HK-2 (cell line): Measurements from ENCODE around the gene ALK.

Experiments
- DNase-seq: peaks from one replicate; pipeline ENCODE4 v3.0.0-alpha.2; 2018; ENCODE audit not compliant: unreplicated experiment

ALK gene

DNA sequence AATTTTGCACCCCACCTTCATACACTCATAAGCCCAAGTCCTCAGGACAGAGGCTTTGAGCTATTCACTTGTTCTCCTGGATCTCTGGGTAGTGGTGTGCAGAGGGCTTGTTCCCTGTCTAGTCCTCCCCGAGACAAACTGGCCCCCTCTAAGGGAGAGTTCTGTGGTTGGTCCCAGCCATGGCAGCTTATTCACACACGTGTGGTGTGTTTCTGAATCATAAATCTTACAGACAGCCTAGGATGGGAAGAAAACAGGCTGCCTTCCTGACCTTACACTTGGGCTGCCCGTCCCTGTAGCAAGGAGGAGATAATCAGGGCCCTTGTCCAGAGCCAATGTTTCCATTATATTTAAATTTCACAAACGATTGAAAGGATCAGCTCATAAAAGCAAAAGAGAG lies 551.2 kb downstream of the ALK start:
- DNase-seq = no peak

DNA sequence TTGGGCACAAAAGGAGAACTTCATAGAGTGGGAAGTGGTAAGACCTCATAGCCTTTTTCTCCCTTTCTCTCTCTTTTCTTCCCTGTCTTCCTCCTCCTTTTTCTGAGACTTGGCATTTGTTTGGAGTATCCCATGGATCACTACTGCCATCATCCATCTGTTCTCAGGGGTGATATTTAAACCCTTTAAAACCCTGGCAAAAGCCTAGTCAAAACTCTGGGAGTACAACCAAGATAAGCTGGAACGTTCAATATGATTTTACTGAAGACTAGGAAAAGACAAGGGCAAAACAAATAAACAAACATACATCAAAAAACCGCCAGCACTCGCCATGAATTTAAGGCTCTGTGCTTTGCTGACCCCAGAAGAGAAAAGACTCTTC lies 552.7 kb downstream of the ALK start:
- no peak for DNase-seq

DNA sequence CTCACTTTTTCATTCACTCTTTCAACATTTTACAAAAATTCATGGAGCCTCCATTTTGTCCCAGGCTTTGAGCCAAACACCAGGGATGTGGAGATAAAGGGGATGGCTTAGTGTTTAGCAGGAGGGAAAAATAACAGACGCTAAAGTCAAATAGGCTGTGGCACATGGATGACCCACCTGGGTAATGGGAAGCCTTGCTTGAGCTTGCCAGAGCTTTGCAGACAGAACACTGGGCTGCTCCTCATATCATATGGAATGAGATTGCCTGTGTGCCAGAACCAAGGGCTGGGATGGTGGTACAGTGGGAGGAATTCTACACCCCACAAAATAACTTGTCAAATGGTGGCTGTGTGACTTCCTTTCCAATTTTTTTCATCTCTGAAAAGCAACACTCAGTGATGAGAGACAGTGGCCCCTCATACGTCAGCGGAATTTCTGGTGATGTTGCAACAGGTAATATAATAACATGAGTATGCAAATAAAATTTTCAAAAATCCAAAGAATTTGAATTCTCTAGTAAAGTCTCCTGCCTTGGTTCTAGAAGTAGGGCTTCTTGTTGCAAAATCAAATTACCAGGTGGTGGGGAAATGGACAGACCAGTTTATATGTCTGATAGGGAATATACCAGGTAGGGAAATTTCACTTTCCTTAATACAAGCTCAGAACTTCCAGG lies 553.3 kb downstream of the ALK start:
- no peak for DNase-seq

DNA sequence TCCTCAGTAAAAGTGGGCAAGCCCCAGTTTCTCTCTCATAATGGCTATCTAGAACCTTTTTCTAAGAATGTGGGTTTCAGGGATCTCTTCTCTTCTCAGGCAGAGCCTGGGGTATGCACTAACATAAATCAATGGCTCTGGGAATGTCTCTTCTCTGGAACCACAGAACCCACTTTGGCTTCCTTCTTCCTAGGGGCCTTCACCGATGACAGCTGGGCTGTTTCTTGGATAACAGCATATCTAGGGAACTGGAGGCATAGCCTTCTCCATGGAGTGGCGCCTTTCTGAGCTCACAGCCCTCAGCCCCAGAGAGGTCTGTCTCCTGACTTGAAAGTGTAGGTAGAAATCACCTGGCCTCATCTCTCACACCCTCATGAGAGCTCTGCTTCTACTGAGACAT lies 558.3 kb downstream of the ALK start:
- DNase-seq = no peak

DNA sequence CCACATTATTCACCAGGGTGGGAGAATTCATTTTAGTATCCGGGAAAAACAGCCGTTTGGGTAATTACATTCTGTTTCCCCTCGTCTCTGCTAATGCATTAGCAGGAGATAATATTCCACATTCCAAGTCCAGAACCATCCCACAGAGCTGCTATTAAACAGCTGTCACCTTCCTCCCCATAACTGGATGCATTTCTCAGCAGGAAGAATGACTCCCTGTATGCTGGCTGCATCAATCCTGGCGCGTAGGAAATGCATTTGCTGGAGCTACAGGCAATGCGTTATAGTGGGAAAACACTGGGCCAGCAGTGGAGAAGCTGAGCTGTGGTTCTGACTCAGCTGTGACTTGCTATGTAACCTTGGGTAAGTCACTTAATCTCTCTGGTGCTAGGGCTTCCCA lies 560.2 kb downstream of the ALK start:
- DNase-seq = no peak

DNA sequence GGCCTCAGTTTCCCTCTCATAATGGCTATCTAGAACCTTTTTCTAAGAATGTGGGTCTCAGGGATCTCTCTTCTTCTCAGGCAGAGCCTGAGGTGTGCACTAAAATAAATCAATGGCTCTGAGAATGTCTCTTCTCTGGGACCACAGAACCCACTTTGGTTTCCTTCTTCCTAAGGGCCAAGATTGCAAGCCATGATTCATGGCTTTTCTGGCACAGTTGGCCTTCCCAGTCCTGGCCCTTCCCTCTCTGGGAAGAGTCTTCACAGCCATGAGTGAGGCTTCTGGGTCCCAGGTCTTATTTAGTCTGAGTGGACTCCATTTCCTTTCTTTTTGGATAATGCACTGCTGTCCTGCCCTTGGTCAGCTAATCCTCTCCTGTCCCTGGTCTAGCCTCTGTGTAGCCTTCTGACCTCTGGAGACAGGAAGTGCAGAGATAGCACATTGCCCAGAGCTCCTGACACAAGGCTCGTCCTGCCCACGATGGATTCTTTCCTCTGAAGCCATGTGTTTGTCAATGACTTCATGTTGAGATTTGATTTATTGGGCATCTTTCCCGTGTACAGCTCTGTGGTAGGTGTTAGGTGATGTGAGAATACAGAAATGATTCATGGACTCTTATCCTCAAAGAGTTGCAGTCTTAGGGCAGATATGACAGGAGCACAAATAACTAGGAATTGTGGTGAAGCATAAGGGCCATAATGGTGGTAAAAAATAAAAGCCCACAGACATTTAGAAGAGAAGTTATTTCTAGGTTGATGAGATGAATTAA lies 561.2 kb downstream of the ALK start:
- no peak for DNase-seq

DNA sequence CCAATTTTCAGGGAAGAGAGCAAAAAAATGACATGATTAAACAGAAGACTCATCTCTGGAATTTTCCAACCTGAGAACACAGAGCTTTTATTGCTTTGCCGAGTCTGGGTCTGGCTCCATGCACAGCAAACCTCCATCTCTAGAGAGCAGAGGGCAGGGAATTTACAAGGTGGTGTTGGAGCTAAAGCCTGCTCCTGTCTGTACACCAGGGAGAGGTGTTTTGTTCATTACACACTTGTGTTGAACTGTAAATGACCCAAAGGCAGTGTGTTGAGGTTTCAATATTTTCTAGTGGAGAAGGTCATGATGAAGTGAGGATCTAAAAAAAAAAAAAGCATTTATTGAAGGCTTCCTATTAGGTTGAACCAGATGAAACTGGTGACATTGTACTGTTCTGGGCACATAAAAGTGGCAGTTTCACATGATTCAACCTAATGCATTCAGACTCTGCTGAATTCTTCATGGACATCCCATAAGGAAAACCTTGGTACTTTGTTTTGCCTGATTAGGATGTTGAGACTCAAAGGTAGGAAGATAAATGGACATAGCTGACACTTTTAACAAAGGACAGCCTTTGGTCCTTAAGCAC lies 567.9 kb downstream of the ALK start:
- DNase-seq = no peak

DNA sequence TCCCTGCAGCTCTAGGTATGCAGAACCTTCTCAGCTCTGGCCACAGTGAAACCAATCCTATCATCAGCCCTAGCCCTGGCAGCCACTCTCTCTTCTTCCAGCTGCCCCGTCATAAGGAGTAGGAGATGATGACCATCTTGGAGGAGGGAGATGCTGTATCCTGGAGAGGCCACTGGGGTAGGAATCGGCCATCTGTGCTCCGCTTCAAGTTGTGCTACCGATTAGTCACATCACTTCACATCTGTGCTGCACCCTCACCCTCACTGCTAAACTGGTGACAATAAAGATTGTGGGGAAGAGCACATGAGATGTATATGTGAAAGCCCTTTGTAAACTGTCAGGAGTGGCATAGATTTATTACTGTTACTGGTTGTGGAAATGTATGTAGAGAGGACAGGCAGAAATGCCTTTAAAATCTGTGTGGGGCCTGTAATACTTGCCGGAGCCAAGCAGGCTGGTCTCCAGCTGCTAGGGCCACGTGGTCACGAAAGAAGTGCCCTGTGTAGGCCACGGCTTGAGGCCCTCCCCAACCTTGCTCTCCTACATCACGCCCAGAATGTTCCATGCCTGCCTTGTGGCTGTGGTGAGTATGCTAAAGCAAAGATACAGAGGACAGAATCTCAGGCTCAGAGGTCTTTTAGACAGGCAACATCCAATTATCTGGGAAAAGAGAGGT lies 569.3 kb downstream of the ALK start:
- no peak for DNase-seq

DNA sequence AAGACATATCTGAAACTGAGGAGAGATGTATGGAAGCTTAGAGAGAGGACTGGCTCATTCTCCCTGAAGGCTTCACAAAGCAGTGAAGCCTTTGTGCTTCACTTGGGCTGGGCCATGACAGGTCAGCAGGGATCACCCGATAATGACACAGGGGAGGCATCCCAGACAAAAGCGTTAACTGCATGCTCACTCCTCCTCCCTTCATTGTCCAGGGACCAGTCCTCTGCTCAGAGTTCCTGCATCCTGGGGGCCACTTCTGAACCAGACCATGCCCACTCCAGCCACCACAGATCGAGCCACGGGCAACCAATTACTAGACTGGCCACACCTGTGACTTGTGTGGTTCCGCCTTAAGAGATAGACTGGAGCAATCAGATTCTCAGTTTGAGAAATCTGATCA lies 570.1 kb downstream of the ALK start:
- DNase-seq = no peak

DNA sequence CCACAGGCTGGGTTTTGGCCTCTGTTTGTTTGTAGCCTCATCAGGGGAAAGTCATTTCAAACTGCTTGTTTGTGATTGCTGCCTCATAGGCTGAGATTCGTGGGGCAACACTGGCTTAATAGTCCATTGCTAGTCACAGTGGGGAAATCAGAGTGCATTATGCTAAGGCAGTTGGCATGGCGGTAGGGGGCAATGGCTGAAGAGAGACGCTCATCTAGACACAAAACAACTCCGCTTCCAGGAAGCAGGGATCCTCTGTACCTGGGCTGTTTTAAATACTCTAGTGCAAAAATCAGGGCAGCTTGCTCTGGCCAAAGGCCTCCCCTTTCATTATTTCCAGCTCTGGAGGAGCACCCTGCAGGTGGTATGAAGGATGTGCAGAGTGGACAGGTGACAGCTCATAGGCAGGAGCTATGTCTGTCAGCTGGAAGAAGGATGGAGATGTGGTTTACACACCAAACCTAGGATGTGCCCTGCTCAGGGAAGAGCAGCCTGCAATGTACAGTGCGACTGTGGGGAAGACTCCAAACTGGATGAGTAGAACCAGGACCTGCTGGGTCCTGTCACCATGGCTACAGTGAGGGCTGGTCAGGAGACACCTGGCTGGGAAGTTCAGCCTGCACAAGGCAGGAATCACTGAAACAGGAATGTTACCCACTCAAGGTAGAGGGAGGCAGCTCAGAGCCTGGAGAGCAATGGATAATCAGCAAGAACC lies 571.9 kb downstream of the ALK start:
- DNase-seq = no peak

DNA sequence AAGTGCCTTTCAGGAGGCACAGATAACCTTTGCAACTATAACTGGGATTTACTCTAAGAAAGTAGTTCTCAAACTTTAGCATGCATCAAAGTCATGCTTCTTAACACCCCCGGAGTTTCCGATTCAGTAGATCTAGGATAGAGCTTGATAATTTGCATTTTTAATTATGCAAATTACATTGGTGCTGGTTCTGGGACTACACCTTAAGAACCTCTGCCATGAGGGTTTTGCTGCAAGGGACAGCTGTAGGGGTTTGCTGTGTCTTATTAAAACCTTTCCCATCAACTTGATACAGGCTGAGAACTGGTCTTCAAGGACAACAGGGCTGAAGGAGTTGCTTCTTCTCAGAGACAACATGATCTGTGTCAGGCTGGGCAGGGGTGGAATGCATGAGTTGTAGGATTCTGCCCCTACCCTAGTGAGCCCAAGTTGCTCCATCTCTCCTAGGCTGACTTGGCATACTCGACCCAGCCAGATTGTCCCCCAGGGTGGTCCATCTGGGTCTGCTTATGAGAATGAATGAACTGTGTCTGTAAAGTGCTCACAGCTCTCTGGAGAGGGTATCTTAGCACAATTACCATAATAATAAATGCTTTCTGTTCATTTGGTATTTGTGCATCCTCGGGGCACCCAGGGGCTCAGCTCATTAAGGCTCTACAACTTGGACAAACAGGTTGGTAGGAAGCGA lies 573.5 kb downstream of the ALK start:
- DNase-seq = no peak

DNA sequence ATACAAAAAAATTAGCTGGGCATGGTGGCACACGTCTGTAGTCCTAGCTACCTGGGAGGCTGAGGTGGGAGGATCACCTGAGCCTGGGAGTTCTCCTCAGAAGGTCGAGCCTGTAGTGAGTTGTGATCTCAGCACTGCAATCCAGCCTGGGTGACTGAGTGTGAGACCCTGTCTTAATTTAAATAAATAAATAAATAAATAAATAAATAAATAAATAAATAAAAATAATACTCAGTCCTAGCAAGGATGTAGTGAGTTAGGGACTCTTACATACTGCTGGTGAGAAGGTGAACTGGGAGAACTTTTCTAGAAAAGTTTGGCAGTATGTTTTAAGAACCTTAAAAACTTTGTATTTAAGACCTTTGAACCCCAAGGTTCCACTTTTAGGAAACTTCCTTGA lies 576.1 kb downstream of the ALK start:
- DNase-seq = no peak

DNA sequence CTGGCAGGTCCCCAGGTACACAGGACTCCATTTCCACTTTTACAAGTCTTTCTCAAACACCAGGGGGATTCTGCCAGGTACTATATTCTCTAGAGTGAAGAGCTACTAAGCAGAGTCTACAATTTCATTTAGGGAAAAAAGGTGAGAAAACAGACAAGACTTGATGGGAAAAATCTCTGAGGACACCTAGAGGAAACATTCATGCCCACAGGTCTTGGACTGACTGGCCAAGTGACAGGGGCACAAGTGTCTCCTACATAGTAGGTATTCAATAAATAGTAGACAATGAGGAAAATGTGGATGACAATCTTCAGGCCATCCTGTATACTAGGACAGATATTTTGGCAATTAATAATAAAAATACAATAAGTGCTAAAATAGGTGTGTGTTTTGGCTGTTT lies 577.6 kb downstream of the ALK start:
- DNase-seq = no peak

DNA sequence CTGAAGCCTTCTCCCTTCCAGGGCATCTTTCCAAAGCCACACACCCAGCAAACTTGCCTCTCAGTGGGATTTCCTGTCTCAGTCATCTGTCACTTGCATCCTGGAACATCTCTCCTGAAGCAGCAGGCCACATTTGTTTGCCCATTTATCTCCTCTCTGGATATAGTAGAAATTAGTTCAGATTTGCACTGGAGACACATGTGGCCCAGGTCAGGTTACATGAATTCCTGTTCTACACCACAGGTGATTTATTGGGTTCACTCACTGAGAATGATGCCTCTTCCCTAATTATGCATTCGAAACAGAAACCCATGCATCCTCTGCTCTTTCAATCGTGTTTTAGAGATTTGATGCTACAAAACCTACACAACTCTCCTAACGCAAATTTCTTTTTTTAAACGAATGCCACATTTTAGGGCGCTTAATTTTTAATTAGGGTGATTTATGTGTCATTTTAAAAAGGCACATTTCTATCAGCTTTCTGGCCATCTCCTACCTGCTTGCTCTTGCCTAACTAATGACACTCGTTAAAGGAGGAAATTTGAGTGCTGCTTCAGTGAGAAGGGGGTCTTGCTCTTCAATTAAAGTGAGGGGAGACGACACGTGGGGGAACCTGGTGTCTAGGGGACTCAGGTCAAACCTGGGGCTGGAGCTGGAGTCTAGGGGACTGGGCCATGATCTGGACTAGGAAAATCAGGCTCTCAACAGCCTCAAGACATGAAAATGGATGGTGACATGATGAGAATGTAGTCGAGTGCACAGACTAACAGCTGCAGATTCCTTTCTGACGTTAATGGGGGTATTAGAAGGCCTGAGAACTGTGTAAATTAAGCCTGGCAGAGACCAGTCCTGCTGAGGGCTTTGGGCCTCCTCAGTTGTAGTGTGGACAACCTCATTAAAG lies 584.8 kb downstream of the ALK start:
- no peak for DNase-seq

DNA sequence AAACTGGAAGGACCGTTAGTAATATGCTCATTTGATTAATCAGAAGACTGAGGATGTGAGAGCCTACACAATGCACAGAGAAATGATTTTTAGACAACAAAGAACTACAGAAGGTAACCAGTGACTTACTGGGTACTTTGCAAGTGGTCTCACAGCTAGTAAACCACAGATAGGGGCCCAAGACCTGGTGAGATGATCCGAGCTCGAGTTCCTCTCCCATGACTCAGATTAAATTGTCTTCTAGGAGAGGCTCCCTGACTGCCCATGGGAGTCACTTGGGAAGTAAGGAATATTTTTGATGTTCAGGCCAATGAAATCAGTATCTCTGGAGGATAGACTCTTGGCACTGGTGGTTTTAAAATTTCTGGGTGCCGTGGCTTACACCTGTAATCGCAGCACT lies 586.0 kb downstream of the ALK start:
- no peak for DNase-seq

DNA sequence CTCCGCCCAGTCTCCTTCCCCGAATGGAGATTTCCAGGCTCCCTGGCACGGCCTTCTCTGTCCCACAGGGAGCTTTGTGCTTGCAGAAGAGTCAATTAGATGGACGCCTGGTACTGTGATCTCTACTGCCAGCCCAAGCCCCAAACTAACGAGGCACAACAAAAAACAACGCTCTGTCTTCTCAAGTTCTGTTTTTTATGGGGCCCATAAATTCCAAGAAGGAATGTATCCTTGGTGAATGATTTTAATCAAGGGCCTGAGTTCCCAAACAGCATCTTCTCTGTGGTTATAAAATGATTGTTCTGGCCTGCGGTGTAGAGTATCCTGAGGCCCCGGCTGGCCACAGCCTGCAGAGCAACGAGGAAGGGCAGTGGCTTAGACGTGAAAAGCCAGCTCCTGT lies 586.7 kb downstream of the ALK start:
- DNase-seq = no peak

DNA sequence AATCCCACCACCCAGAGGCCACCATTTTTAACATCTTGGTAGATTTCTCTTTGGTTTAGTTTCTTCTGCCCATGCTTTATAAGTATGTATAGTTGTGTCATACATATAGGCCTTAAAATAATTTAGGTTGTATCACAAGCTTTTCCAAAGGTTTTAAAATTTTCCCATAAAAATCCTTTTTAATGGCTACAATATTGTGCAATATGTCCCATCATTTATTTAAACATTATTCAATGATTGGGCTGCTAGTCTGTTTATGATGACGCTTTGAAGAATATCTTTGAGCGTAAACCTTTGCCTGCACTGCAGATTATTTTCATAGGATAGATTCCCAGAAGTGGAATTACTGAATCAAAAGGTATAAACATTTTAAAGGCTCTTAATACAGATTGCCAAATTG lies 588.8 kb downstream of the ALK start:
- no peak for DNase-seq

DNA sequence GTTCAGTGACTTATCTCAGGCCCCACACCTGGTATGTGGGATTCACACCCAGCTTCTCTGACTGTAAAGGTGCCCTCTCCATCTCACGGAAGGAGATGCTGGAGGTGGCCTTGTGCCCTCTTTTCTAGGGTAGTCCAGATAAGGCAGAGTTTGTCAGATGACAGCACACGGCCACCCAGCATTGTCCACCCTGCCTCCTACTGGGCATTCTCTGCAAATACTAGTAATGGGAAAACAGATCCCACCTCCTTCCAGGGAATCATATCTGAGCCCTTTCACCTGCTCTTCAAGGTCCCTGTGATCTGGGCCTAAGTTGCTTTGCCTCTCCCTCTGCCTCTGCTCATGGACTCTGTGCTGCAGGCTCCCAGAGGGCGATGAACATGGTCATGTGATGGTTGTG lies 591.5 kb downstream of the ALK start:
- DNase-seq = no peak

DNA sequence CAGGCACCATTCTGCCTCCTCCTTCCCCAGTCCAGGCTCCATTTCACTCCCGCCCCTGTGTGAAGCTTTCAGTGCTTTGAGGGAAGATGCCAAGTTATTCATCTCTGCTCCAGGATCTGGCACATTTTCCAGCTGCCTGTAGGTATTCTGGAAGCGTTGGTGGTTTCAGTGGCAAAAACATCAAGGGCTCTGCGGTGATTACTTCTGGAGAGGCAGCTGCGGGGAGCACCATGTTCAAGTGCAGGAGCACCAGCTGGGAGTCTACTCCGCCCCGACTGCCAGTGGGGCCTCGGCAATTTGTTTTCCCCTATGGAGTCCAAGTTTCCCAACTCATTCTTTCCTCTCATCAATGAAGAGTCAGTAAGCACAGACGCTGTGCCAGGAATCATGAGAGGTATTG lies 594.5 kb downstream of the ALK start:
- DNase-seq = no peak

DNA sequence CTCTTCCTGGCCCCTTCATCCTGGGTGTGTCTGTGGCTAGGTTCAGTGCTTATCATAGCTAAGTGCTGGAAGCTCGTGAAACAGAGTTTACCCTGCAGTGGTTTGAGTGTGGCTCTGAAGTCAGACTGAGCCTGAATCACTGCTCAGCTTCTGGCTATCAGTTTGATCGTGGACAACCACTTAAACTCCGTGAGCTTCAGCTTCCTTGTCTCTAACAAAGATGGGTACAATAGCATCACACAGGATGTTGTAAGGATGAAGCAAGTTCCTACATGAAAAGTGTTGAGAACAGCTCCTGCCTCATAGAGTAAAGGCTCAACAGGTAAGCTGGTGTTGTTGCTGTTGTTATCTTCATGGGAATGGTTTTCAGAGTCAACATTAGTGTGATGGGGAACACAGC lies 595.8 kb downstream of the ALK start:
- DNase-seq = no peak

DNA sequence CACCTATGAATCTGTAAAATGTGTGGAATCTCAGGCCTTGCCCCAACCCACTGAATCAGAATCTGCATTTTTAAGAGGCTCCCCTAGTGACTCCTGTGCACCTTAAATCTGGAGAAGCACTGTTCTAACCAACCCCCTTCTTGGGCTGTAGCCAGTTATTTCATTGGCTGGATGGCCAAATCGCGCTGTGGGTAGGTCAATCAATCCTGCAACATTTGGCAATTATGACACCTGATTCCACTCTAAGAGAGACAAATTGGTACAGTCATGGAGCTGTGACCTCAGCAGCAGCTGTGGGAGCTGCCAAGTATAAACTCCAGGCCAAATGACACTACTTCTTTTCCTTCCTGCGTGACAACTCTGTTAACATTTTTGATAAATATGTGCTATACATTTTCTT lies 597.4 kb downstream of the ALK start:
- no peak for DNase-seq
